H1 (cell line): Measurements from ENCODE around the gene MPRIP. TPM values are rescaled to one million over a fixed set of nuclear protein-coding genes. Genes with fewer than 3 reads are reported as not detected.

Experiments used
- HDAC6 ChIP-seq: IDR thresholded peaks from one replicate; pipeline ENCODE4 v1.7.1; 2012; ENCODE audit warnings: low read depth, mild to moderate bottlenecking, inconsistent platforms, low read length, moderate library complexity
- KDM1A ChIP-seq: fragments of 200-600, 300-600 bp; sonication (generic); IDR thresholded peaks from 2 replicates; pipeline ENCODE4 v1.7.1; 2016; ENCODE audit warnings: mild to moderate bottlenecking, low read length, borderline replicate concordance
- MAFK ChIP-seq: IDR thresholded peaks from 2 replicates; pipeline ENCODE4 v1.6.1; 2012; ENCODE audit warnings: low read depth, mild to moderate bottlenecking, improper control_type of control experiment, low read length
- NRF1 ChIP-seq: IDR thresholded peaks from 2 replicates; pipeline ENCODE4 v1.6.1; 2011; ENCODE audit warnings: mild to moderate bottlenecking, low read depth, low read length, improper control_type of control experiment
- TCF12 ChIP-seq: IDR thresholded peaks from 2 replicates; pipeline ENCODE4 v1.6.1; 2011; ENCODE audit warnings: low read depth, mild to moderate bottlenecking, low read length
- ZNF274 ChIP-seq: IDR thresholded peaks from 2 replicates; pipeline ENCODE4 v1.7.0; 2012; ENCODE audit warnings: low read length, borderline replicate concordance; ENCODE audit errors: extremely low read depth
- polyA plus RNA-seq, 7 experiments: library from polyadenylated mRNA; depleted of rRNA in 3 of 7; stranded (reverse) in 5 of 7; unstranded in 2 of 7; fragments of >200 nt in 5 of 7; fragments of 200-250 nt in 2 of 7; gene quantifications; 1 replicate in 5 of 7; 2 replicates in 1 of 7; 4 replicates in 1 of 7; pipeline versions ENCODE4 v1.2.1 to v1.2.3, GENCODE V29; 2011 to 2013; ENCODE audit warnings: missing spikeins in 2 of 7, mixed read lengths in 2 of 7
- total RNA-seq: library from RNA; stranded (reverse); fragmentation: NEBNext Ultra II Directional; extraction: Animal tissue kit (Norgen Biotek cat#: 25700); gene quantifications from 2 replicates; pipeline ENCODE4 v1.2.1, GENCODE V29; 2021
- TF ChIP-seq, protein P1 (sequence below): IDR thresholded peaks from 2 replicates; pipeline ENCODE4 v1.6.1; 2012; ENCODE audit warnings: inconsistent platforms

The MPRIP gene
- total and polyA plus RNA-seq, 2 of the 8 experiments (the other 6 are each of a cell fraction or from before 2014, with no cell fraction given): 48.6 to 146 TPM

DNA sequence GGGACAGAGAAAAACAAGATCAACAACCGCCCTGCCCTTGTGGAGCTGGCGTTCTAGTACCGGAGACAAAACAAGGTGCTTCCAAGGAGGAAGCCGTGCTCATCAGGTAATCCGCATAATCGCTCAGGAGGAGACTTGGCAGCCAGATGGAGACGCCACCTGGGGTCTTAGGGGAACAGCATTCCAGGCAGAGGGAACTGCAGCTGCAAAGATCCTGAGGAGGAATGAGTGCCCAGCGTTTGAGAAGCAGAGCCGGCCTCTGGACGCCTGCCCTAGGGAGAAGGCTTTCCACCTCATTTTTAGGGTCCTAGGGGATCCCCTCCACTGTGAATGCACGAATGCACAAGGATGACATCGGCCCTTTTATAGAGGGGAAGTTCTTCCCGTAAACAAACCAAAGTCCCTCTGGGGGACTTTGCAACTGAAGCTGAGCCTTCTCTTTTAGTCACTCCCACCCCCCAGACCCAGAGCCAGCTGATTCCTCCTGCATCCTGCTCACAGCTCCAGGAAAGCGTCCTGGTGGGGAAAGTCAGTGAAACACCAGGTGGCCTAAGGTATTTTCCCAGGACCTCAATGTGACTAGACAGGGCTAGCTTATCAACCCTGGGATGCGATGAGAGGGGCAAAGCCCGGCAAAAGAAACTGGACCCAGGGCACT, 13.2 kb upstream of the MPRIP start (continued):
- TF ChIP-seq MAFK: no peak
- peak; percentile 84 for TF ChIP-seq TCF12
- peak; percentile 92 for TF ChIP-seq KDM1A
- TF ChIP-seq NRF1: no peak
- TF ChIP-seq, protein P1, sequence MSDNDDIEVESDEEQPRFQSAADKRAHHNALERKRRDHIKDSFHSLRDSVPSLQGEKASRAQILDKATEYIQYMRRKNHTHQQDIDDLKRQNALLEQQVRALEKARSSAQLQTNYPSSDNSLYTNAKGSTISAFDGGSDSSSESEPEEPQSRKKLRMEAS: no peak
- no peak for TF ChIP-seq HDAC6
- TF ChIP-seq ZNF274: no peak
